Measurements from ENCODE around the gene PNLIPRP1.

DNA sequence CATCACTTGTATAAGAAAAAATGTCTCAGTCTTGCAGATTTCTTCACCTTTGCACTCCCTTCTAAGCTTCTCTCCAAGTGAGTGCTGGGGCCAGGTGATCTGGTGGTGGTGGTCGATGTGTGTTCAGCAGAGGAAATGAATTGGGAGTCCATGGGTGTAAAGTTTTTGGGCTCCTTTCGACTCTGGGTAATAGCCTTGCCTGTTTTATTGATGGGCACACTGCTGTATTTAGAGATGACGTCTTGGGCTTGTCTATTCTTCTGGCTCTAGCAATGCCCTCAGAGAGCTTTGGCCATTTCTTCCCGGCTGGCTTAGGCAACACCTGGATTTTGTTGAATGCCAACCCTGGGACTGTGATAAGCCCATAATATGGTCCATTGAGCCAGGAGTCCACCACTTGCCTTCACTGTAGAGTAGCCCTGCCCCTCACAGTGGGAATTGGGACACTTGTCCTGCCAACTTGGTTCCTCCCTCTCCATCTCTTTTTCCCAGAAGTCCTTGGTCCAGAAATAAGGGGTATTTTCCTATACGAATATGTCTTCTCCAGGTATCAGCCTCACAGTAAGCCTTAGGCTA lies 33.4 kb upstream of the PNLIPRP1 start:
- no peak for TF ChIP-seq EZH2phosphoT487 (IDR thresholded peaks at IDR 0.05; ENCODE audit: borderline replicate concordance)
- TF ChIP-seq, protein P1, sequence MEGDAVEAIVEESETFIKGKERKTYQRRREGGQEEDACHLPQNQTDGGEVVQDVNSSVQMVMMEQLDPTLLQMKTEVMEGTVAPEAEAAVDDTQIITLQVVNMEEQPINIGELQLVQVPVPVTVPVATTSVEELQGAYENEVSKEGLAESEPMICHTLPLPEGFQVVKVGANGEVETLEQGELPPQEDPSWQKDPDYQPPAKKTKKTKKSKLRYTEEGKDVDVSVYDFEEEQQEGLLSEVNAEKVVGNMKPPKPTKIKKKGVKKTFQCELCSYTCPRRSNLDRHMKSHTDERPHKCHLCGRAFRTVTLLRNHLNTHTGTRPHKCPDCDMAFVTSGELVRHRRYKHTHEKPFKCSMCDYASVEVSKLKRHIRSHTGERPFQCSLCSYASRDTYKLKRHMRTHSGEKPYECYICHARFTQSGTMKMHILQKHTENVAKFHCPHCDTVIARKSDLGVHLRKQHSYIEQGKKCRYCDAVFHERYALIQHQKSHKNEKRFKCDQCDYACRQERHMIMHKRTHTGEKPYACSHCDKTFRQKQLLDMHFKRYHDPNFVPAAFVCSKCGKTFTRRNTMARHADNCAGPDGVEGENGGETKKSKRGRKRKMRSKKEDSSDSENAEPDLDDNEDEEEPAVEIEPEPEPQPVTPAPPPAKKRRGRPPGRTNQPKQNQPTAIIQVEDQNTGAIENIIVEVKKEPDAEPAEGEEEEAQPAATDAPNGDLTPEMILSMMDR (IDR thresholded peaks at IDR 0.05 in 2 of 3, conservative IDR thresholded peaks at IDR 0.05 in 1 of 3; ENCODE audit: borderline replicate concordance in 1 of 3, insufficient read depth in 1 of 3, low read depth in 2 of 3, low read length in 2 of 3), result no peak
- TF ChIP-seq POLR2A (IDR thresholded peaks at IDR 0.05; ENCODE audit: borderline replicate concordance, extremely low read depth, insufficient read depth, insufficient read length), result no peak
- TF ChIP-seq, protein P2, sequence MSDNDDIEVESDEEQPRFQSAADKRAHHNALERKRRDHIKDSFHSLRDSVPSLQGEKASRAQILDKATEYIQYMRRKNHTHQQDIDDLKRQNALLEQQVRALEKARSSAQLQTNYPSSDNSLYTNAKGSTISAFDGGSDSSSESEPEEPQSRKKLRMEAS (IDR thresholded peaks at IDR 0.05), result no peak
- TF ChIP-seq JUND (IDR thresholded peaks at IDR 0.05), result no peak
